ENCODE results near the gene CCDC136. TPM values are rescaled to one million over a fixed set of nuclear protein-coding genes. Genes with fewer than 3 reads are reported as not detected.

Gene CCDC136
- polyA plus RNA-seq, 1 of the 3 experiments (the other 2 are of a cell fraction), result 48.4 TPM

DNA sequence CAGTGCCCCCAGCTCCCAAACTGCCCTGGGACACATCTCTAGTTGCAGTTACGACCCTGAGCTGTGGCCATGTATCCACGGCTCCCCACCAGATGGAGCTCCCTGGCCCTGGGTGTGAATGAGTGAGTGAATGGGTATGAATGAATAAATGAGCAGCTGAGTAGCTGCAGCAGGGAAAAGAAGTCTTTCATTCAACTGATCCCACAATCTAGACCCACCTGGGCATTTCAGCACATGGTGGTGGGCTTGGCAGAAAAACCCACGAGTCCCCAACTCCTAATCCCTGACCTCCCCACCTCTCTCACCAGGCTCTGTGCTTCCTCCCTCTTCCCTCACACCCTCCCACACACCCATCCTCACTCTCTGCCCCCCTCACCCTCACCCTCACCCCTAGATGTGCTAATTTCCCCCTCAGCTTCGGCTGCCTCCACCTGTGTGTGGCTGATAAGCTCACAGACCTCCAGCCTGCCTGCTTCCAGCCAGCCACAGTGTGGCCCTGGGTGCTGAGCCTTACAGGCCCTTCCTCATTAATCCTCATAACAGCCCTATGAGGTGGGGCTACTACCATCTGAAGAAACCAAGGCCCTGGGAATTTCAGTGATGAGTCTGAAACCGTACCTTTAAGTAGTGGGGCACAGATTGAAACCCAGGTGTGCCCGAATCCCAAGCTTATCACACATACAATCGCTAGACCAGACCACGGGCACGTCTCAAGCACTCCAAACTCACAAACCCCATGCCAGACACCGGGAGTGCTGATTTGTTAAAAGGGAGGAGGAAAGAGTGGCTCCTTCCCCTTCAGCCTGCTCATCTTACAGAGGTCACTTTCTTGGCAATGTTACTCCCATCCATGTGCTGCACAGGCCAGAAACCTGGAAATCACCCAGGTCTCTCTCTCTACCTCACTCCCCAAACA, 68.6 kb downstream of the CCDC136 start (continued):
- TF ChIP-seq EP300 (IDR thresholded peaks at IDR 0.05; ENCODE audit: borderline replicate concordance in 1 of 2, low read depth in 1 of 2, low read length in 1 of 2), result no peak
- TF ChIP-seq, protein P1, sequence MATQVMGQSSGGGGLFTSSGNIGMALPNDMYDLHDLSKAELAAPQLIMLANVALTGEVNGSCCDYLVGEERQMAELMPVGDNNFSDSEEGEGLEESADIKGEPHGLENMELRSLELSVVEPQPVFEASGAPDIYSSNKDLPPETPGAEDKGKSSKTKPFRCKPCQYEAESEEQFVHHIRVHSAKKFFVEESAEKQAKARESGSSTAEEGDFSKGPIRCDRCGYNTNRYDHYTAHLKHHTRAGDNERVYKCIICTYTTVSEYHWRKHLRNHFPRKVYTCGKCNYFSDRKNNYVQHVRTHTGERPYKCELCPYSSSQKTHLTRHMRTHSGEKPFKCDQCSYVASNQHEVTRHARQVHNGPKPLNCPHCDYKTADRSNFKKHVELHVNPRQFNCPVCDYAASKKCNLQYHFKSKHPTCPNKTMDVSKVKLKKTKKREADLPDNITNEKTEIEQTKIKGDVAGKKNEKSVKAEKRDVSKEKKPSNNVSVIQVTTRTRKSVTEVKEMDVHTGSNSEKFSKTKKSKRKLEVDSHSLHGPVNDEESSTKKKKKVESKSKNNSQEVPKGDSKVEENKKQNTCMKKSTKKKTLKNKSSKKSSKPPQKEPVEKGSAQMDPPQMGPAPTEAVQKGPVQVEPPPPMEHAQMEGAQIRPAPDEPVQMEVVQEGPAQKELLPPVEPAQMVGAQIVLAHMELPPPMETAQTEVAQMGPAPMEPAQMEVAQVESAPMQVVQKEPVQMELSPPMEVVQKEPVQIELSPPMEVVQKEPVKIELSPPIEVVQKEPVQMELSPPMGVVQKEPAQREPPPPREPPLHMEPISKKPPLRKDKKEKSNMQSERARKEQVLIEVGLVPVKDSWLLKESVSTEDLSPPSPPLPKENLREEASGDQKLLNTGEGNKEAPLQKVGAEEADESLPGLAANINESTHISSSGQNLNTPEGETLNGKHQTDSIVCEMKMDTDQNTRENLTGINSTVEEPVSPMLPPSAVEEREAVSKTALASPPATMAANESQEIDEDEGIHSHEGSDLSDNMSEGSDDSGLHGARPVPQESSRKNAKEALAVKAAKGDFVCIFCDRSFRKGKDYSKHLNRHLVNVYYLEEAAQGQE (IDR thresholded peaks at IDR 0.05; ENCODE audit: low read depth, low read length), result no peak
- TF ChIP-seq ELF1 (IDR thresholded peaks at IDR 0.05), result no peak
- TF ChIP-seq NRF1 (IDR thresholded peaks at IDR 0.05; ENCODE audit: low read depth, low read length), result no peak
- TF ChIP-seq, protein P2, sequence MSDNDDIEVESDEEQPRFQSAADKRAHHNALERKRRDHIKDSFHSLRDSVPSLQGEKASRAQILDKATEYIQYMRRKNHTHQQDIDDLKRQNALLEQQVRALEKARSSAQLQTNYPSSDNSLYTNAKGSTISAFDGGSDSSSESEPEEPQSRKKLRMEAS (IDR thresholded peaks at IDR 0.05; ENCODE audit: low read depth), result peak; percentile 68
- no peak for TF ChIP-seq CHD2 (IDR thresholded peaks at IDR 0.05; ENCODE audit: low read length, partially characterized antibody)
- TF ChIP-seq, protein P3, sequence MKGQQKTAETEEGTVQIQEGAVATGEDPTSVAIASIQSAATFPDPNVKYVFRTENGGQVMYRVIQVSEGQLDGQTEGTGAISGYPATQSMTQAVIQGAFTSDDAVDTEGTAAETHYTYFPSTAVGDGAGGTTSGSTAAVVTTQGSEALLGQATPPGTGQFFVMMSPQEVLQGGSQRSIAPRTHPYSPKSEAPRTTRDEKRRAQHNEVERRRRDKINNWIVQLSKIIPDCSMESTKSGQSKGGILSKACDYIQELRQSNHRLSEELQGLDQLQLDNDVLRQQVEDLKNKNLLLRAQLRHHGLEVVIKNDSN (IDR thresholded peaks at IDR 0.05; ENCODE audit: borderline replicate concordance, low read depth), result no peak
- no peak for TF ChIP-seq FOXM1 (IDR thresholded peaks at IDR 0.05; ENCODE audit: low read depth)
- TF ChIP-seq, protein P4, sequence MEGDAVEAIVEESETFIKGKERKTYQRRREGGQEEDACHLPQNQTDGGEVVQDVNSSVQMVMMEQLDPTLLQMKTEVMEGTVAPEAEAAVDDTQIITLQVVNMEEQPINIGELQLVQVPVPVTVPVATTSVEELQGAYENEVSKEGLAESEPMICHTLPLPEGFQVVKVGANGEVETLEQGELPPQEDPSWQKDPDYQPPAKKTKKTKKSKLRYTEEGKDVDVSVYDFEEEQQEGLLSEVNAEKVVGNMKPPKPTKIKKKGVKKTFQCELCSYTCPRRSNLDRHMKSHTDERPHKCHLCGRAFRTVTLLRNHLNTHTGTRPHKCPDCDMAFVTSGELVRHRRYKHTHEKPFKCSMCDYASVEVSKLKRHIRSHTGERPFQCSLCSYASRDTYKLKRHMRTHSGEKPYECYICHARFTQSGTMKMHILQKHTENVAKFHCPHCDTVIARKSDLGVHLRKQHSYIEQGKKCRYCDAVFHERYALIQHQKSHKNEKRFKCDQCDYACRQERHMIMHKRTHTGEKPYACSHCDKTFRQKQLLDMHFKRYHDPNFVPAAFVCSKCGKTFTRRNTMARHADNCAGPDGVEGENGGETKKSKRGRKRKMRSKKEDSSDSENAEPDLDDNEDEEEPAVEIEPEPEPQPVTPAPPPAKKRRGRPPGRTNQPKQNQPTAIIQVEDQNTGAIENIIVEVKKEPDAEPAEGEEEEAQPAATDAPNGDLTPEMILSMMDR (IDR thresholded peaks at IDR 0.05), result peak; percentile 26; the same call in 1 of the 2 replicates
- TF ChIP-seq RXRA (IDR thresholded peaks at IDR 0.05; ENCODE audit: borderline replicate concordance, low read depth), result no peak
- no peak for TF ChIP-seq FOSL2 (IDR thresholded peaks at IDR 0.05; ENCODE audit: borderline replicate concordance, low read depth)
- TF ChIP-seq, protein P5, sequence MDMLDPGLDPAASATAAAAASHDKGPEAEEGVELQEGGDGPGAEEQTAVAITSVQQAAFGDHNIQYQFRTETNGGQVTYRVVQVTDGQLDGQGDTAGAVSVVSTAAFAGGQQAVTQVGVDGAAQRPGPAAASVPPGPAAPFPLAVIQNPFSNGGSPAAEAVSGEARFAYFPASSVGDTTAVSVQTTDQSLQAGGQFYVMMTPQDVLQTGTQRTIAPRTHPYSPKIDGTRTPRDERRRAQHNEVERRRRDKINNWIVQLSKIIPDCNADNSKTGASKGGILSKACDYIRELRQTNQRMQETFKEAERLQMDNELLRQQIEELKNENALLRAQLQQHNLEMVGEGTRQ (IDR thresholded peaks at IDR 0.05; ENCODE audit: borderline replicate concordance, low read depth, low read length), result no peak
- no peak for TF ChIP-seq EZH2phosphoT487 (IDR thresholded peaks at IDR 0.05; ENCODE audit: borderline replicate concordance, low read depth)
- TF ChIP-seq RAD21 (IDR thresholded peaks at IDR 0.05; ENCODE audit: low read length), result no peak
- no peak for TF ChIP-seq GATA2 (CRISPR knock-in tag; IDR thresholded peaks at IDR 0.05)
- no peak for TF ChIP-seq MEF2A (IDR thresholded peaks at IDR 0.05; ENCODE audit: borderline replicate concordance, low read depth)
- no peak for TF ChIP-seq TCF12 (IDR thresholded peaks at IDR 0.05)
- TF ChIP-seq NFIC (IDR thresholded peaks at IDR 0.05; ENCODE audit: borderline replicate concordance), result 0 out of 2 replicates have a peak, but pooled peaks have one; percentile 41
- TF ChIP-seq RCOR1 (IDR thresholded peaks at IDR 0.05; ENCODE audit: low read length), result no peak
- TF ChIP-seq, protein P6, sequence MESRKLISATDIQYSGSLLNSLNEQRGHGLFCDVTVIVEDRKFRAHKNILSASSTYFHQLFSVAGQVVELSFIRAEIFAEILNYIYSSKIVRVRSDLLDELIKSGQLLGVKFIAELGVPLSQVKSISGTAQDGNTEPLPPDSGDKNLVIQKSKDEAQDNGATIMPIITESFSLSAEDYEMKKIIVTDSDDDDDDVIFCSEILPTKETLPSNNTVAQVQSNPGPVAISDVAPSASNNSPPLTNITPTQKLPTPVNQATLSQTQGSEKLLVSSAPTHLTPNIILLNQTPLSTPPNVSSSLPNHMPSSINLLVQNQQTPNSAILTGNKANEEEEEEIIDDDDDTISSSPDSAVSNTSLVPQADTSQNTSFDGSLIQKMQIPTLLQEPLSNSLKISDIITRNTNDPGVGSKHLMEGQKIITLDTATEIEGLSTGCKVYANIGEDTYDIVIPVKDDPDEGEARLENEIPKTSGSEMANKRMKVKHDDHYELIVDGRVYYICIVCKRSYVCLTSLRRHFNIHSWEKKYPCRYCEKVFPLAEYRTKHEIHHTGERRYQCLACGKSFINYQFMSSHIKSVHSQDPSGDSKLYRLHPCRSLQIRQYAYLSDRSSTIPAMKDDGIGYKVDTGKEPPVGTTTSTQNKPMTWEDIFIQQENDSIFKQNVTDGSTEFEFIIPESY (IDR thresholded peaks at IDR 0.05; ENCODE audit: borderline replicate concordance, low read depth), result no peak
- no peak for TF ChIP-seq TEAD4 (IDR thresholded peaks at IDR 0.05; ENCODE audit: borderline replicate concordance, insufficient read depth)
